HepG2 (cell line): ENCODE measurements around the gene TUBA8. TPM values are rescaled to one million over a fixed set of nuclear protein-coding genes. Genes with fewer than 3 reads are reported as not detected.

Experiments used
- ATAC-seq: fragments of 200-7000 bp; cut with Tn5 transposase; 3 replicates; pipeline ENCODE4 v1.9.1; 2020; ENCODE audit warnings: mild to moderate bottlenecking, moderate library complexity
- BruUV-seq: library from RNA; stranded (reverse); fragments of 400-500 nt; replicated peaks from 2 replicates; lab custom pipeline; 2021; lab: Mats Ljungman, UMichigan
- CTCF ChIA-PET: fragments of 300-600 bp; formaldehyde crosslinking; extraction: SDS; loops from one replicate; lab custom pipeline; 2021; ENCODE audit warnings: low total read pairs, inconsistent platforms, low intra/inter-chr PET ratio; lab: Yijun Ruan, JAX
- POLR2A ChIA-PET: fragments of 350-600 bp; sonication (Branson Sonifier 250); formaldehyde crosslinking; loops from one replicate; lab custom pipeline; 2020; ENCODE audit warnings: antibody characterized with exemption, inconsistent platforms; lab: Yijun Ruan, JAX
- DNase-seq: peaks from one replicate; pipeline ENCODE4 v3.0.0-alpha.2; 2015; ENCODE audit warnings: low spot score
- FAIRE-seq: peaks from 3 replicates; lab custom pipeline; 2011; peaks lifted over from hg19 to GRCh38; lab: Jason Lieb, UNC
- H2AFZ ChIP-seq: one replicate; pipeline ENCODE4 v1.6.1; 2011; ENCODE audit warnings: low read length, inconsistent platforms
- H3K27ac ChIP-seq: fragments of 300-600 bp; 3 replicates; pipeline ENCODE4 v1.8.0; 2011; ENCODE audit warnings: mixed run types, mild to moderate bottlenecking, mixed read lengths, low read length, inconsistent platforms; ENCODE audit not compliant: insufficient read depth; ENCODE audit errors: extremely low read length
- H3K27me3 ChIP-seq, 2 experiments: fragments of 200-600 bp in 1 of 2; 2 replicates in 1 of 2; 3 replicates in 1 of 2; pipeline versions ENCODE4 v1.6.0 to v1.8.0; 2011; ENCODE audit warnings: low read length in 2 of 2, mild to moderate bottlenecking in 2 of 2, moderate library complexity in 2 of 2, inconsistent platforms in 1 of 2; ENCODE audit not compliant: insufficient read depth in 2 of 2, control insufficient read depth in 1 of 2
- H3K36me3 ChIP-seq, 2 experiments: fragments of 200-600 bp in 1 of 2; replicated peaks in 1 of 2; 2 replicates in 1 of 2; 3 replicates in 1 of 2; pipeline versions ENCODE4 v1.5.1 to v1.8.0; 2011; ENCODE audit warnings: low read length in 2 of 2, inconsistent platforms in 1 of 2; ENCODE audit not compliant: insufficient read depth in 2 of 2, control insufficient read depth in 1 of 2
- H3K4me1 ChIP-seq: 2 replicates; pipeline ENCODE4 v1.5.1; 2012; ENCODE audit warnings: low read length, inconsistent platforms; ENCODE audit not compliant: insufficient read depth
- H3K4me2 ChIP-seq: 2 replicates; pipeline ENCODE4 v1.6.0; 2011; ENCODE audit warnings: low read depth, low read length, inconsistent platforms
- H3K4me3 ChIP-seq, 3 experiments: fragments of 200-600 bp in 1 of 3; sonication (generic), shearing (Covaris generic) in 1 of 3; replicated peaks in 1 of 3; 2 replicates each; pipeline ENCODE4 v1.5.1; 2011 to 2016; ENCODE audit warnings: low read length in 3 of 3, inconsistent platforms in 2 of 3, low read depth in 2 of 3, mild to moderate bottlenecking in 2 of 3, control low read depth in 1 of 3, mixed read lengths in 1 of 3; ENCODE audit not compliant: insufficient read depth in 1 of 3
- H3K79me2 ChIP-seq: one replicate; pipeline ENCODE4 v1.6.1; 2011; ENCODE audit warnings: low read length, inconsistent platforms; ENCODE audit not compliant: insufficient read depth
- H3K9ac ChIP-seq: 2 replicates; pipeline ENCODE4 v1.6.0; 2011; ENCODE audit warnings: mild to moderate bottlenecking, low read depth, low read length, inconsistent platforms; ENCODE audit not compliant: insufficient read depth
- H3K9me3 ChIP-seq: 2 replicates; pipeline ENCODE4 v1.5.1; 2012; ENCODE audit warnings: mild to moderate bottlenecking, low read length
- H4K20me1 ChIP-seq: 2 replicates; pipeline ENCODE4 v1.6.0; 2011; ENCODE audit warnings: inconsistent platforms, mild to moderate bottlenecking, low read length, moderate library complexity; ENCODE audit not compliant: insufficient read depth
- ARID5B ChIP-seq: IDR thresholded peaks from 2 replicates; pipeline ENCODE4 v1.4.0; 2020; ENCODE audit warnings: mild to moderate bottlenecking, missing genetic modification reagents
- ATF7-NPFF ChIP-seq: sonication (generic); formaldehyde crosslinking; IDR thresholded peaks from 2 replicates; pipeline ENCODE4 v1.8.1; 2023; ENCODE audit warnings: mild to moderate bottlenecking, low read depth, missing genetic modification reagents, moderate library complexity
- DMAP1 ChIP-seq: IDR thresholded peaks from 2 replicates; pipeline ENCODE4 v1.6.1; 2016
- ELF1 ChIP-seq: sonication (generic); formaldehyde crosslinking; IDR thresholded peaks from 2 replicates; pipeline ENCODE4 v1.4.0; 2020; ENCODE audit warnings: missing genetic modification reagents
- GABPA ChIP-seq, 2 experiments: IDR thresholded peaks; 2 replicates each; pipeline ENCODE4 v1.6.1; 2011 to 2016; ENCODE audit warnings: low read depth in 2 of 2, low read length in 1 of 2, missing biosample characterization in 1 of 2, missing genetic modification characterization in 1 of 2
- NFKBIZ ChIP-seq: IDR thresholded peaks from 2 replicates; pipeline ENCODE4 v1.6.1; 2018; ENCODE audit warnings: missing genetic modification reagents, missing compliant biosample characterization
- NR2C2 ChIP-seq: sonication (generic); formaldehyde crosslinking; IDR thresholded peaks from 2 replicates; pipeline ENCODE4 v1.4.0; 2020; ENCODE audit warnings: missing genetic modification reagents, mild to moderate bottlenecking, moderate library complexity, borderline replicate concordance
- NR2F1 ChIP-seq, 2 experiments: fragments of 450-650 bp in 1 of 2; formaldehyde crosslinking in 1 of 2; IDR thresholded peaks; 2 replicates each; pipeline versions ENCODE4 v1.5.0 to v1.6.1; 2016 to 2020; ENCODE audit warnings: mild to moderate bottlenecking in 1 of 2, missing compliant biosample characterization in 1 of 2, missing genetic modification reagents in 1 of 2, moderate library complexity in 1 of 2
- POGK ChIP-seq: sonication (generic); formaldehyde crosslinking; conservative IDR thresholded peaks from 2 replicates; pipeline ENCODE4 v1.8.0; 2022; ENCODE audit warnings: mild to moderate bottlenecking, moderate library complexity, missing genetic modification reagents
- RXRB ChIP-seq: IDR thresholded peaks from 2 replicates; pipeline ENCODE4 v1.6.1; 2016; ENCODE audit warnings: borderline replicate concordance, missing genetic modification reagents, missing compliant biosample characterization
- SYNCRIP ChIP-seq: fragments of 200-400 bp; formaldehyde crosslinking; IDR thresholded peaks from 2 replicates; pipeline ENCODE4 v1.6.1; 2018; ENCODE audit warnings: mild to moderate bottlenecking, low read depth, low read length; ENCODE audit not compliant: insufficient read depth
- ZNF652 ChIP-seq: IDR thresholded peaks from 2 replicates; pipeline ENCODE4 v1.6.1; 2016; ENCODE audit warnings: low read depth, borderline replicate concordance
- ZSCAN22 ChIP-seq: sonication (generic); formaldehyde crosslinking; IDR thresholded peaks from 2 replicates; pipeline ENCODE4 v1.4.0; 2020; ENCODE audit warnings: mild to moderate bottlenecking, missing genetic modification reagents
- WGBS: methylation state at CpG from one replicate; pipeline ENCODE4 v1.1.6; 2017; ENCODE audit warnings: low lambda C conversion rate; 5-methylcytosine and 5-hydroxymethylcytosine counted together
- in situ Hi-C: cut with HindIII; loops from 2 replicates; pipeline ENCODE4 v1.10.0; 2017; ENCODE audit warnings: low pct_unique_long_range_greater_than_20kb; ENCODE audit not compliant: extremely low pct_ligation_motif_present
- intact Hi-C: fragments of 100-400 bp; cut with micrococcal nuclease; formaldehyde crosslinking; loops from one replicate; pipeline ENCODE4 v1.10.0; 2022; ENCODE audit not compliant: unreplicated experiment
- polyA plus RNA-seq, 8 experiments: library from polyadenylated mRNA; depleted of rRNA in 3 of 8; stranded (reverse) in 7 of 8; unstranded in 1 of 8; fragments of >200 nt; fragmentation: Illumina TruSeq in 4 of 8; extraction: Trizol in 4 of 8; gene quantifications; 2 replicates each; pipeline versions ENCODE4 v1.2.1 to v1.2.3, GENCODE V29; 2011 to 2016; ENCODE audit warnings: low read depth in 4 of 8, missing spikeins in 1 of 8, mixed read lengths in 1 of 8; ENCODE audit not compliant: insufficient read depth in 1 of 8
- total RNA-seq, 5 experiments: library from RNA; depleted of rRNA; stranded (reverse); fragments of >200 nt; fragmentation: Illumina TruSeq; extraction: Trizol; gene quantifications; 2 replicates each; pipeline ENCODE4 v1.2.3, GENCODE V29; 2016; ENCODE audit warnings: low read depth in 1 of 5

Gene TUBA8
- total and polyA plus RNA-seq, 2 of the 13 experiments (the other 11 are each of a cell fraction or from before 2014, with no cell fraction given) = 0.35 to 0.69 TPM

- Histone ChIP-seq H3K9me3 (no peaks in the 10 kb centered on the region), H3K4me3 (peak overlapping the region in 1 of 3 experiments; percentile 22; a peak in 1 of 6 replicates), H2AFZ (no peak overlapping the region), H3K4me2 (peak overlapping the region; percentile 56), H3K79me2 (no peaks in the 10 kb centered on the region), H3K36me3 (no peaks in the 10 kb centered on the region), H3K27me3 (no peaks in the 10 kb centered on the region), H3K9ac (no peak overlapping the region; the same call in 1 of the 2 replicates), H3K4me1 (peaks cover 74% of the 10 kb centered on the region), H4K20me1 (no peaks in the 10 kb centered on the region), H3K27ac (no peak overlapping the region)
- DNase-seq (no peak), FAIRE-seq (no peak), ATAC-seq (peak; percentile 19; the same call in 1 of the 3 replicates)
- intact Hi-C loops = no loop called here
- CTCF ChIA-PET = interaction anchor here (1.5 kb wide), 1 partner anchor 236 kb away, joined by 3 read pairs; no protein-coding TSS in a partner anchor
- no TSS peak for BruUV-seq
- in situ Hi-C loops = no loop called here
- POLR2A ChIA-PET = interaction anchor here (1.2 to 2.8 kb wide), 3 partner anchors 11 to 28 kb away, joined by 4 to 13 read pairs (median 6); no protein-coding TSS in a partner anchor
- 25% methylated on average over 11 of the region's 12 CpGs for WGBS
- TF ChIP-seq ZNF652 = peak; percentile 33; the same call in 1 of the 2 replicates
- TF ChIP-seq GABPA (IDR thresholded peaks at IDR 0.05; ENCODE audit: low read depth, low read length) = no peak
- no peak for TF ChIP-seq GABPA (CRISPR knock-in tag; IDR thresholded peaks at IDR 0.05; ENCODE audit: low read depth)
- peak; percentile 21; the same call in 1 of the 2 replicates for TF ChIP-seq NR2C2 (CRISPR knock-in tag)
- TF ChIP-seq NFKBIZ (CRISPR knock-in tag) = no peak
- TF ChIP-seq ELF1 (CRISPR knock-in tag) = peak; percentile 55; the same call in 1 of the 2 replicates
- no peak for TF ChIP-seq SYNCRIP
- TF ChIP-seq ZSCAN22 (CRISPR knock-in tag) = 0 out of 2 replicates have a peak, but pooled peaks have one; percentile 77
- peak; percentile 64 for TF ChIP-seq RXRB (CRISPR knock-in tag)
- TF ChIP-seq NR2F1 (CRISPR knock-in tag; IDR thresholded peaks at IDR 0.05) = peak; percentile 86 to 90
- TF ChIP-seq ARID5B = 0 out of 2 replicates have a peak, but pooled peaks have one; percentile 12
- TF ChIP-seq POGK (CRISPR knock-in tag) = no peak
- TF ChIP-seq DMAP1 (CRISPR knock-in tag) = no peak
- TF ChIP-seq ATF7-NPFF (CRISPR knock-in tag) = no peak
Measured at GRCh38 chr22:18066181-18066859, 44.3 kb upstream of the TUBA8 start.
